IMR-90 (cell line): Measurements from ENCODE around the gene SMC1B. TPM values are rescaled to one million over a fixed set of nuclear protein-coding genes. Genes with fewer than 3 reads are reported as not detected.

Experiments used
- ATAC-seq: fragments of 200-7000 bp; cut with Tn5 transposase; 2 replicates; pipeline ENCODE4 v1.9.1; 2020; ENCODE audit warnings: low read depth, mild to moderate bottlenecking, moderate library complexity
- BruUV-seq: library from RNA; stranded (reverse); fragments of 400-500 nt; replicated peaks from 2 replicates; lab custom pipeline; 2021; lab: Mats Ljungman, UMichigan
- CTCF ChIA-PET: fragments of 300-600 bp; formaldehyde crosslinking; extraction: SDS; loops from one replicate; lab custom pipeline; 2021; ENCODE audit warnings: antibody characterized with exemption; lab: Yijun Ruan, JAX
- POLR2A ChIA-PET: fragments of 300-600 bp; sonication (Branson Sonifier 250); formaldehyde crosslinking; loops from one replicate; lab custom pipeline; 2022; ENCODE audit warnings: antibody characterized with exemption; ENCODE audit not compliant: unreplicated experiment; lab: Charles Lee
- DNase-seq: peaks from one replicate; pipeline ENCODE4 v3.0.0; 2013
- H2AFZ ChIP-seq: replicated peaks from 2 replicates; pipeline ENCODE3; 2013; ENCODE audit warnings: low read length, mild to moderate bottlenecking; ENCODE audit not compliant: poor library complexity
- H2AK5ac ChIP-seq: 2 replicates; pipeline ENCODE4 v1.6.1; 2013; ENCODE audit warnings: low read depth, low read length, inconsistent platforms
- H2AK9ac ChIP-seq: replicated peaks from 2 replicates; pipeline ENCODE3; 2013; ENCODE audit warnings: mild to moderate bottlenecking, low read depth, low read length, moderate library complexity; ENCODE audit not compliant: poor library complexity
- H2BK120ac ChIP-seq: 2 replicates; pipeline ENCODE4 v1.6.1; 2013; ENCODE audit warnings: low read depth, low read length, inconsistent platforms
- H2BK15ac ChIP-seq: 3 replicates; pipeline ENCODE4 v1.6.1; 2013; ENCODE audit warnings: low read depth, low read length, inconsistent platforms
- H2BK20ac ChIP-seq: 2 replicates; pipeline ENCODE4 v1.6.1; 2013; ENCODE audit warnings: low read depth, mild to moderate bottlenecking, inconsistent platforms, low read length, moderate library complexity
- H2BK5ac ChIP-seq: 2 replicates; pipeline ENCODE4 v1.6.1; 2013; ENCODE audit warnings: mild to moderate bottlenecking, low read depth, low read length, inconsistent platforms; ENCODE audit not compliant: poor library complexity, severe bottlenecking
- H3K14ac ChIP-seq: replicated peaks from 2 replicates; pipeline ENCODE4 v1.6.1; 2013; ENCODE audit warnings: low read depth, low read length, inconsistent platforms
- H3K18ac ChIP-seq: 2 replicates; pipeline ENCODE4 v1.6.1; 2013; ENCODE audit warnings: low read depth, low read length, control low read depth
- H3K23ac ChIP-seq: 2 replicates; pipeline ENCODE4 v1.6.1; 2013; ENCODE audit warnings: low read depth, low read length, inconsistent platforms
- H3K27ac ChIP-seq: 2 replicates; pipeline ENCODE4 v1.5.1; 2013; ENCODE audit warnings: mild to moderate bottlenecking, control low read depth, low read length; ENCODE audit not compliant: insufficient read depth
- H3K27me3 ChIP-seq: 2 replicates; pipeline ENCODE4 v1.6.1; 2013; ENCODE audit warnings: low read length; ENCODE audit not compliant: control insufficient read depth, insufficient read depth
- H3K36me3 ChIP-seq: 2 replicates; pipeline ENCODE4 v1.6.1; 2013; ENCODE audit warnings: low read length, mixed read lengths; ENCODE audit not compliant: control insufficient read depth, insufficient read depth
- H3K4ac ChIP-seq: 2 replicates; pipeline ENCODE4 v1.6.1; 2013; ENCODE audit warnings: low read depth, low read length, inconsistent platforms
- H3K4me1 ChIP-seq: 2 replicates; pipeline ENCODE4 v1.6.1; 2013; ENCODE audit warnings: low read length, mixed read lengths; ENCODE audit not compliant: control insufficient read depth, insufficient read depth
- H3K4me2 ChIP-seq: 2 replicates; pipeline ENCODE4 v1.6.1; 2013; ENCODE audit warnings: low read depth, mild to moderate bottlenecking, control low read depth, low read length, moderate library complexity
- H3K4me3 ChIP-seq: 2 replicates; pipeline ENCODE4 v1.5.1; 2013; ENCODE audit warnings: low read depth, mild to moderate bottlenecking, control low read depth, low read length, moderate library complexity; ENCODE audit not compliant: insufficient read depth
- H3K56ac ChIP-seq: 2 replicates; pipeline ENCODE4 v1.6.1; 2013; ENCODE audit warnings: low read length, inconsistent platforms; ENCODE audit not compliant: insufficient read depth; ENCODE audit errors: extremely low read depth
- H3K79me1 ChIP-seq, 2 experiments: 2 replicates each; pipeline ENCODE4 v1.6.1; 2013; ENCODE audit warnings: low read length in 2 of 2, inconsistent platforms in 1 of 2, low read depth in 1 of 2
- H3K9ac ChIP-seq: 2 replicates; pipeline ENCODE4 v1.6.1; 2013; ENCODE audit warnings: low read depth, low read length, control low read depth
- H3K9me1 ChIP-seq: 2 replicates; pipeline ENCODE4 v1.6.1; 2013; ENCODE audit warnings: low read length, inconsistent platforms; ENCODE audit not compliant: insufficient read depth
- H3K9me3 ChIP-seq: 2 replicates; pipeline ENCODE4 v1.6.1; 2013; ENCODE audit warnings: low read length; ENCODE audit not compliant: control insufficient read depth, insufficient read depth
- H4K20me1 ChIP-seq: 2 replicates; pipeline ENCODE4 v1.6.1; 2013; ENCODE audit warnings: low read length, inconsistent platforms; ENCODE audit not compliant: insufficient read depth
- H4K5ac ChIP-seq: 2 replicates; pipeline ENCODE4 v1.6.1; 2013; ENCODE audit warnings: mild to moderate bottlenecking, low read depth, low read length, control low read depth
- H4K8ac ChIP-seq, 2 experiments: 2 replicates each; pipeline ENCODE4 v1.6.1; 2013; ENCODE audit warnings: low read depth in 2 of 2, low read length in 2 of 2, control low read depth in 1 of 2, inconsistent platforms in 1 of 2
- H4K91ac ChIP-seq: 2 replicates; pipeline ENCODE4 v1.6.1; 2013; ENCODE audit warnings: low read depth, low read length, inconsistent platforms; ENCODE audit not compliant: insufficient read depth
- CEBPB ChIP-seq: IDR thresholded peaks from 2 replicates; pipeline ENCODE4 v1.6.1; 2012; ENCODE audit warnings: low read depth, low read length, improper control_type of control experiment
- CTCF ChIP-seq: conservative IDR thresholded peaks from 2 replicates; pipeline ENCODE4 v1.5.1; 2012; ENCODE audit warnings: mild to moderate bottlenecking, low read depth, low read length, improper control_type of control experiment
- MAFK ChIP-seq: IDR thresholded peaks from 2 replicates; pipeline ENCODE4 v1.6.1; 2012; ENCODE audit warnings: low read depth, low read length, improper control_type of control experiment
- MAZ ChIP-seq: IDR thresholded peaks from 2 replicates; pipeline ENCODE4 v1.6.1; 2012; ENCODE audit warnings: low read depth, mild to moderate bottlenecking, low read length, improper control_type of control experiment, moderate library complexity, borderline replicate concordance
- MXI1 ChIP-seq: IDR thresholded peaks from 2 replicates; pipeline ENCODE4 v1.6.1; 2012; ENCODE audit warnings: low read depth, mild to moderate bottlenecking, low read length, moderate library complexity, borderline replicate concordance
- RCOR1 ChIP-seq: IDR thresholded peaks from 2 replicates; pipeline ENCODE4 v1.6.1; 2012; ENCODE audit warnings: mild to moderate bottlenecking, low read length, improper control_type of control experiment; ENCODE audit not compliant: insufficient replicate concordance
- USF2 ChIP-seq: fragments of 150-350 bp; IDR thresholded peaks from 2 replicates; pipeline ENCODE4 v1.6.1; 2017; ENCODE audit warnings: mild to moderate bottlenecking, antibody characterized with exemption, low read length, low read depth
- WGBS, 2 experiments: methylation state at CpG; one replicate each; pipeline versions ENCODE4 v1.1.5 to v1.1.7; 2013; ENCODE audit warnings: missing lambda C conversion rate in 2 of 2; ENCODE audit not compliant: insufficient read length in 1 of 2; ENCODE audit errors: extremely low coverage in 2 of 2; 5-methylcytosine and 5-hydroxymethylcytosine counted together
- dilution Hi-C: fragments of 300-500 bp; cut with HindIII; formaldehyde crosslinking; loops from one replicate; pipeline ENCODE4 v1.14.3; 2018; ENCODE audit warnings: low sequenced_read_pairs; ENCODE audit not compliant: unreplicated experiment
- in situ Hi-C: fragments of 300-500 bp; cut with MboI; formaldehyde crosslinking; loops from 3 replicates; pipeline ENCODE4 v1.14.3; 2019; ENCODE audit warnings: low sequenced_read_pairs, inconsistent platforms, mixed read lengths
- intact Hi-C: fragments of 100-400 bp; cut with micrococcal nuclease; formaldehyde crosslinking; loops from 2 replicates; pipeline ENCODE4 v1.10.0; 2022
- polyA plus RNA-seq, 3 experiments: library from polyadenylated mRNA; depleted of rRNA; stranded (reverse); fragments of >200 nt; gene quantifications; 2 replicates each; pipeline ENCODE4 v1.2.3, GENCODE V29; 2012; ENCODE audit warnings: low replicate concordance in 1 of 3
- total RNA-seq: library from RNA; depleted of rRNA; stranded (reverse); fragments of >200 nt; gene quantifications from 2 replicates; pipeline ENCODE4 v1.2.3, GENCODE V29; 2012

The SMC1B gene
- total and polyA plus RNA-seq, 2 of the 4 experiments (the other 2 are of a cell fraction), result not detected

GRCh38 chr22:45450101-45450785 is 36.8 kb upstream of the SMC1B start:
- Histone ChIP-seq H3K27me3 (no peaks in the 10 kb centered on the region), H3K18ac (peak overlapping the region; percentile 98), H3K4me1 (peaks cover 34% of the 10 kb centered on the region), H3K56ac (no peak overlapping the region), H4K20me1 (no peaks in the 10 kb centered on the region), H2AFZ (peak overlapping the region; percentile 56), H3K9me1 (peaks cover 33% of the 10 kb centered on the region), H3K4me2 (no peak overlapping the region), H3K4ac (peak overlapping the region; percentile 92), H2BK15ac (peak overlapping the region; percentile 89; the same call in 2 of the 3 replicates), H3K23ac (peak overlapping the region; percentile 66; the same call in 1 of the 2 replicates), H3K9ac (no peak overlapping the region; the same call in 1 of the 2 replicates), H2BK20ac (peak overlapping the region; percentile 92), H4K8ac (peak overlapping the region; percentile 43 to 75; a peak in 3 of 4 replicates), H4K5ac (peak overlapping the region; percentile 97), H2BK5ac (peak overlapping the region; percentile 82), H2AK5ac (peak overlapping the region; percentile 97), H3K9me3 (no peaks in the 10 kb centered on the region), H3K4me3 (no peak overlapping the region), H3K27ac (peak overlapping the region; percentile 100; the same call in 1 of the 2 replicates), H3K79me1 (no peaks in the 10 kb centered on the region), H2AK9ac (peak overlapping the region; percentile 83), H2BK120ac (peak overlapping the region; percentile 93), H3K14ac (peak overlapping the region; percentile 88), H3K36me3 (no peaks in the 10 kb centered on the region), H4K91ac (peak overlapping the region; percentile 91)
- TF ChIP-seq MAFK (no peak), USF2 (no peak), CTCF (no peak), MAZ (no peak), MXI1 (no peak), CEBPB (no peak), RCOR1 (no peak)
- intact Hi-C loops (no loop called here), dilution Hi-C loops (no loop called here), in situ Hi-C loops (loop anchor here (5.0 kb wide), 2 partner anchors 57 to 102 kb away; no protein-coding TSS in a partner anchor)
- CTCF ChIA-PET, result interaction anchor here (0.6 kb wide), 1 partner anchor 25 kb away, joined by 5 read pairs; no protein-coding TSS in a partner anchor
- POLR2A ChIA-PET, result no interaction called here
- DNase-seq (no peak), ATAC-seq (no peak)
- WGBS, 2 experiments, result 67% methylated on average over 2 of the region's 16 CpGs; no CpG with 5 or more reads in 1 of the 2 experiments
- BruUV-seq, result no TSS peak
